Activated T-helper 17 cell treated with anti-CD3 and anti-CD28 coated beads, Interleukin-2, amount 50 U/mL, for 72 hours (primary cell): ENCODE data around the gene NSG1. TPM values are rescaled to one million over a fixed set of nuclear protein-coding genes. Genes with fewer than 3 reads are reported as not detected.

Source experiments
- total RNA-seq, 2 donors: library from RNA; stranded (reverse); gene quantifications; one replicate each; pipeline ENCODE4 v1.2.3, GENCODE V29; 2022

Gene NSG1
- total RNA-seq, 2 donors from 2014 or later = 7.0 to 12.8 TPM

Other genes with a start within 250 kb of the NSG1 start
- not detected for gene OTOP1, start 160.2 kb upstream of the NSG1 start, total RNA-seq
- 10 to 100 TPM in 1 of 2 donors, 1 to 10 TPM in 1; 9.1 to 13.1 TPM for gene TMEM128, start 138.9 kb upstream of the NSG1 start, total RNA-seq
- gene LYAR, start 96.9 kb upstream of the NSG1 start, total RNA-seq = 10 to 100 TPM; 25.2 to 57.8 TPM
- 1 to 10 TPM; 3.5 to 7.6 TPM for gene ZBTB49, start 96.9 kb upstream of the NSG1 start, total RNA-seq
- gene STX18, start 154.9 kb downstream of the NSG1 start, total RNA-seq = 10 to 100 TPM; 19.1 to 26.9 TPM